HG02973 (cell line): ENCODE measurements around the gene LCMT2.

Source experiments
- ATAC-seq: cut with Tn5 transposase; IDR thresholded peaks from one replicate; pipeline ENCODE4 v1.9.1; 2021; ENCODE audit warnings: moderate library complexity; ENCODE audit not compliant: unreplicated experiment

The LCMT2 gene

GRCh38 chr15:43276563-43277200 lies 53.7 kb downstream of the LCMT2 start:
- no peak for ATAC-seq

DNA sequence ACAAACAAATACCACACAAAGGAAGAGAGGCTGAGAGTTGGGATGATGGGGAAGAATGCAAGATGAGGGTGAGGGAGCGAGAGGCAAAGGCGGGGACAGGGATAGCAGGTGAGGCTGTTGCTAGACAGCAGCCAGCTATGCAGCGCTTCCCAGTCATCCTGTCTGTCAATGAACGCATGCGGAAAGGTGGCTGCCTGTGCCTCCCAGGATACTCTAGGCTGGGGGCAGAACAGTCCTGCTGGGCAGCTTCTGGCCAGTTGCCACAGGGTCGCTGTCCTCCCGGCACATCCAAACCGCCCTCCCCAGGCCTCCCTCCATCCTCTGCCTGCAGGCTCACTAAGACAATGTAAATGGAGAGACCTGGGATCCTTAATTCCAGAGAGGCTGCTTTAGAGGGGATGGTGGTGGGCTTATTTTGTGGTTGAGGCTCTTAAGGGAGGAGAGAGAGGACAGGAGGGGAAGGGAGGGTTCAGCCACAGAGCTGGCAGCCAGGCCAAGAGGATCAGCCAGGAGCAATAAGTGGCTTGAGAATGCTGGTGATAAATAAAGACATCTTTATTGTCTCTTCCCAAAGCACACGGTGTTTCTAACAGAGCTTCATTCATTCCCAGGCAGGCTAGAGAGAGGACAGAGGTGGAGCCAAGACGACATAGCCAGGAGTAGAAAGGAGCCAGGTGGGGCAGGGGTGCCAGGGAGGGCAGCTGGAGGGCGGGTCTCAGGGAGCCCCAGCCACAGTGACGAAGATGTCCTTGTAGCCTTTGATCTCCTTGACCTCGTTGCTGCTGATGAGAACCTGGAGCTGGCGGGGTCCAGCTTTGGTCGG lies 54.4 kb downstream of the LCMT2 start:
- no peak for ATAC-seq

- ATAC-seq = no peak
Measured at GRCh38 chr15:43274136-43274535, 56.2 kb downstream of the LCMT2 start.
